Stomach (tissue), 4 donors: ENCODE data around the gene BCLAF1.
"Not testable (repeated sequence)": the region's sequence is repeated elsewhere in the genome, so short reads cannot be mapped to it uniquely, and the experiment has no call there.

Experiments used
- POLR2A ChIP-seq, 4 donors: fragments of 450-650 bp; IDR thresholded peaks; one replicate each; pipeline ENCODE4 v1.6.1; 2016; ENCODE audit warnings: antibody characterized with exemption in 4 of 4, control low read depth in 2 of 4, mild to moderate bottlenecking in 1 of 4, moderate library complexity in 1 of 4
- POLR2AphosphoS5 ChIP-seq, 3 donors: sonication (generic); formaldehyde crosslinking; IDR thresholded peaks; one replicate each; pipeline ENCODE4 v1.6.1; 2016; ENCODE audit warnings: antibody characterized with exemption in 3 of 3
- TF ChIP-seq, protein P1 (sequence below), 7 experiments: fragments of 450-650 bp in 4 of 7; fragments of 200-600 bp in 3 of 7; sonication (generic) in 3 of 7; IDR thresholded peaks; one replicate each; pipeline ENCODE4 v1.5.1; 2016 to 2019; ENCODE audit warnings: antibody characterized with exemption in 7 of 7, control low read depth in 2 of 7, mild to moderate bottlenecking in 1 of 7

DNA sequence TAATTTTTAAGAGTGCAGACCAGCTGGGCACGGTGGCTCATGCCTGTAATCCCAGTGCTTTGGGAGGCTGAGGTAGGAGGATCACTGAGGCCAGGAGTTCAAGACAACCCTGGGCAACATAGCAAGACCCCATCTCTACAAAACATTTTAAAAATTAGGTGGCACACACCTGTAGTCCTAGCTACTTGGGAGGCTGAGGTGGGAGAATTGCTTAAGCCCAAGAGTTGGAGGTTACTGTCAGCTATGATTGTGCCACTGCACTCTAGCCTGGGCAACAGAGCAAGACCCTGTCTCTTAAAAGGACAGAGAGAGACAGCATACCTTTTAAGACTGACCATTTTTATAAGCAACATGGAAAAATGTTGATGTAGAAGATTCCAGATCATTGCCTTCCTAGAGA is 18.8 kb upstream of the BCLAF1 start:
- TF ChIP-seq, protein P1, sequence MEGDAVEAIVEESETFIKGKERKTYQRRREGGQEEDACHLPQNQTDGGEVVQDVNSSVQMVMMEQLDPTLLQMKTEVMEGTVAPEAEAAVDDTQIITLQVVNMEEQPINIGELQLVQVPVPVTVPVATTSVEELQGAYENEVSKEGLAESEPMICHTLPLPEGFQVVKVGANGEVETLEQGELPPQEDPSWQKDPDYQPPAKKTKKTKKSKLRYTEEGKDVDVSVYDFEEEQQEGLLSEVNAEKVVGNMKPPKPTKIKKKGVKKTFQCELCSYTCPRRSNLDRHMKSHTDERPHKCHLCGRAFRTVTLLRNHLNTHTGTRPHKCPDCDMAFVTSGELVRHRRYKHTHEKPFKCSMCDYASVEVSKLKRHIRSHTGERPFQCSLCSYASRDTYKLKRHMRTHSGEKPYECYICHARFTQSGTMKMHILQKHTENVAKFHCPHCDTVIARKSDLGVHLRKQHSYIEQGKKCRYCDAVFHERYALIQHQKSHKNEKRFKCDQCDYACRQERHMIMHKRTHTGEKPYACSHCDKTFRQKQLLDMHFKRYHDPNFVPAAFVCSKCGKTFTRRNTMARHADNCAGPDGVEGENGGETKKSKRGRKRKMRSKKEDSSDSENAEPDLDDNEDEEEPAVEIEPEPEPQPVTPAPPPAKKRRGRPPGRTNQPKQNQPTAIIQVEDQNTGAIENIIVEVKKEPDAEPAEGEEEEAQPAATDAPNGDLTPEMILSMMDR (IDR thresholded peaks at IDR 0.05): not testable (repeated sequence)
- TF ChIP-seq POLR2A, POLR2AphosphoS5 (IDR thresholded peaks at IDR 0.05): not testable (repeated sequence)
